ENCODE data around the gene KRT74. TPM values are rescaled to one million over a fixed set of nuclear protein-coding genes. Genes with fewer than 3 reads are reported as not detected.

Gene KRT74
- total RNA-seq, 4 donors from 2014 or later = 2.0 to 44.4 (median 21.2) TPM

GRCh38 chr12:52518574-52519386 is 54.9 kb downstream of the KRT74 start:
- peak in 1 of 2 donors; percentile 38 for DNase-seq (ENCODE audit: low spot score in 2 of 2)
- Histone ChIP-seq H3K9me3 (no peaks in the 10 kb centered on the region), H3K36me3 (peaks cover 21% of the 10 kb centered on the region), H3K4me3 (peak overlapping the region; percentile 56), H3K27ac (peak overlapping the region; percentile 94), H3K4me1 (peaks cover 57% of the 10 kb centered on the region), H3K27me3 (peaks cover 10% of the 10 kb centered on the region)
- TF ChIP-seq, protein P1, sequence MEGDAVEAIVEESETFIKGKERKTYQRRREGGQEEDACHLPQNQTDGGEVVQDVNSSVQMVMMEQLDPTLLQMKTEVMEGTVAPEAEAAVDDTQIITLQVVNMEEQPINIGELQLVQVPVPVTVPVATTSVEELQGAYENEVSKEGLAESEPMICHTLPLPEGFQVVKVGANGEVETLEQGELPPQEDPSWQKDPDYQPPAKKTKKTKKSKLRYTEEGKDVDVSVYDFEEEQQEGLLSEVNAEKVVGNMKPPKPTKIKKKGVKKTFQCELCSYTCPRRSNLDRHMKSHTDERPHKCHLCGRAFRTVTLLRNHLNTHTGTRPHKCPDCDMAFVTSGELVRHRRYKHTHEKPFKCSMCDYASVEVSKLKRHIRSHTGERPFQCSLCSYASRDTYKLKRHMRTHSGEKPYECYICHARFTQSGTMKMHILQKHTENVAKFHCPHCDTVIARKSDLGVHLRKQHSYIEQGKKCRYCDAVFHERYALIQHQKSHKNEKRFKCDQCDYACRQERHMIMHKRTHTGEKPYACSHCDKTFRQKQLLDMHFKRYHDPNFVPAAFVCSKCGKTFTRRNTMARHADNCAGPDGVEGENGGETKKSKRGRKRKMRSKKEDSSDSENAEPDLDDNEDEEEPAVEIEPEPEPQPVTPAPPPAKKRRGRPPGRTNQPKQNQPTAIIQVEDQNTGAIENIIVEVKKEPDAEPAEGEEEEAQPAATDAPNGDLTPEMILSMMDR (IDR thresholded peaks at IDR 0.05) = no peak
- TF ChIP-seq POLR2AphosphoS5 (IDR thresholded peaks at IDR 0.05) = no peak
- no peak for TF ChIP-seq EP300 (IDR thresholded peaks at IDR 0.05)
- TF ChIP-seq POLR2A (IDR thresholded peaks at IDR 0.05) = no peak
- 53% methylated on average over 8 of the region's 8 CpGs for WGBS

- Histone ChIP-seq H3K9me3 (no peaks in the 10 kb centered on the region), H3K4me1 (peaks cover 48% of the 10 kb centered on the region), H3K27ac (peak overlapping the region; percentile 94), H3K36me3 (peaks cover 21% of the 10 kb centered on the region), H3K27me3 (peaks cover 10% of the 10 kb centered on the region), H3K4me3 (peak overlapping the region; percentile 56)
- DNase-seq (ENCODE audit: low spot score in 2 of 2) = no peak
- WGBS = 70% methylated on average over 5 of the region's 5 CpGs
- no peak for TF ChIP-seq POLR2AphosphoS5 (IDR thresholded peaks at IDR 0.05)
- TF ChIP-seq POLR2A (IDR thresholded peaks at IDR 0.05) = no peak
- TF ChIP-seq, protein P1 (IDR thresholded peaks at IDR 0.05) = no peak
- no peak for TF ChIP-seq EP300 (IDR thresholded peaks at IDR 0.05)
Measured at GRCh38 chr12:52517888-52518287, 55.8 kb downstream of the KRT74 start.

GRCh38 chr12:52517005-52517835 is 56.4 kb downstream of the KRT74 start:
- peak overlapping the region; percentile 94 for H3K27ac ChIP-seq
- H3K36me3 ChIP-seq = peaks cover 21% of the 10 kb centered on the region
- H3K4me3 ChIP-seq = peak overlapping the region; percentile 56
- TF ChIP-seq EP300 (IDR thresholded peaks at IDR 0.05) (no peak), POLR2AphosphoS5 (IDR thresholded peaks at IDR 0.05) (no peak), POLR2A (IDR thresholded peaks at IDR 0.05) (no peak)
- TF ChIP-seq, protein P1 (IDR thresholded peaks at IDR 0.05) = no peak
- H3K27me3 ChIP-seq = peaks cover 10% of the 10 kb centered on the region
- no peaks in the 10 kb centered on the region for H3K9me3 ChIP-seq
- WGBS = 62% methylated on average over 10 of the region's 14 CpGs
- peaks cover 42% of the 10 kb centered on the region for H3K4me1 ChIP-seq
- peak in 1 of 2 donors; percentile 40 for DNase-seq (ENCODE audit: low spot score in 2 of 2)

- Histone ChIP-seq H3K4me1 (peaks cover 32% of the 10 kb centered on the region), H3K4me3 (peak overlapping the region; percentile 56), H3K27ac (peak overlapping the region; percentile 94), H3K9me3 (no peaks in the 10 kb centered on the region), H3K27me3 (peaks cover 10% of the 10 kb centered on the region), H3K36me3 (peaks cover 21% of the 10 kb centered on the region)
- TF ChIP-seq POLR2AphosphoS5 (IDR thresholded peaks at IDR 0.05) (no peak), EP300 (IDR thresholded peaks at IDR 0.05) (no peak), POLR2A (IDR thresholded peaks at IDR 0.05) (no peak)
- TF ChIP-seq, protein P1 (IDR thresholded peaks at IDR 0.05) = no peak
- peak in 1 of 2 donors; percentile 42 for DNase-seq (ENCODE audit: low spot score in 2 of 2)
- WGBS = 48% methylated on average over 11 of the region's 15 CpGs
Measured at GRCh38 chr12:52515927-52516831, 57.5 kb downstream of the KRT74 start.

Other genes starting within 250 kb of the KRT74 start
- gene KRT85, start 206.4 kb downstream of the KRT74 start, total RNA-seq = 100 to 1,000 TPM in 2 of 4 donors, 10 to 100 TPM in 1, 1 to 10 TPM in 1; 4.2 to 766 (median 96.1) TPM
- gene KRT84, start 188.2 kb downstream of the KRT74 start, total RNA-seq = 1 to 10 TPM in 1 of 4 donors, under 1 TPM in 2, not detected in 1; 0.49 to 2.1 (median 0.65) TPM
- 10 to 100 TPM in 1 of 4 donors, 1 to 10 TPM in 3; 1.3 to 40.7 (median 7.6) TPM for gene KRT82, start 167.5 kb downstream of the KRT74 start, total RNA-seq
- 10 to 100 TPM in 3 of 4 donors, 1 to 10 TPM in 1; 3.3 to 67.9 (median 21.2) TPM for gene KRT75, start 139.5 kb downstream of the KRT74 start, total RNA-seq
- 100 to 1,000 TPM in 3 of 4 donors, 10 to 100 TPM in 1; 44.8 to 765 (median 249) TPM for gene KRT6B, start 121.7 kb downstream of the KRT74 start, total RNA-seq
- gene KRT6C, start 100.0 kb downstream of the KRT74 start, total RNA-seq = 10 to 100 TPM in 2 of 4 donors, 1 to 10 TPM in 1, not detected in 1; 7.8 to 23.7 (median 14.8) TPM
- gene KRT6A, start 80.6 kb downstream of the KRT74 start, total RNA-seq = 1,000 to 10,000 TPM in 1 of 4 donors, 100 to 1,000 TPM in 2, 10 to 100 TPM in 1; 57.7 to 1,258 (median 594) TPM
- gene KRT5, start 53.4 kb downstream of the KRT74 start, total RNA-seq = 1,000 to 10,000 TPM; 3,026 to 9,625 (median 8,067) TPM
- 100 to 1,000 TPM in 1 of 4 donors, 10 to 100 TPM in 2, 1 to 10 TPM in 1; 5.5 to 231 (median 70.8) TPM for gene KRT71, start 20.7 kb downstream of the KRT74 start, total RNA-seq
- gene KRT72, start 27.6 kb upstream of the KRT74 start, total RNA-seq = 10 to 100 TPM in 1 of 4 donors, 1 to 10 TPM in 3; 2.0 to 19.2 (median 8.8) TPM
- 10 to 100 TPM in 3 of 4 donors, 1 to 10 TPM in 1; 8.7 to 27.4 (median 17.5) TPM for gene KRT73, start 44.7 kb upstream of the KRT74 start, total RNA-seq
- 1,000 to 10,000 TPM in 2 of 4 donors, 100 to 1,000 TPM in 2; 357 to 1,953 (median 1,221) TPM for gene KRT2, start 78.4 kb upstream of the KRT74 start, total RNA-seq
- gene KRT1, start 106.6 kb upstream of the KRT74 start, total RNA-seq = 1,000 to 10,000 TPM; 4,815 to 9,656 (median 5,822) TPM
- gene KRT77, start 129.7 kb upstream of the KRT74 start, total RNA-seq = 100 to 1,000 TPM; 146 to 424 (median 275) TPM
- not detected for gene KRT76, start 203.5 kb upstream of the KRT74 start, total RNA-seq
- not detected for gene KRT3, start 222.3 kb upstream of the KRT74 start, total RNA-seq
- 1 to 10 TPM in 2 of 4 donors, under 1 TPM in 2; 0.32 to 1.6 (median 0.76) TPM for gene KRT4, start 240.3 kb upstream of the KRT74 start, total RNA-seq

Data from suprapubic skin (tissue), 4 donors.